GM12865 (cell line): Measurements from ENCODE around the gene NDUFB11.
"Not testable (repeated sequence)": the region's sequence is repeated elsewhere in the genome, so short reads cannot be mapped to it uniquely, and the experiment has no call there.

Experiments used
- DNase-seq: peaks from one replicate; pipeline ENCODE4 v3.0.0; 2010; ENCODE audit warnings: low read depth
- H3K4me3 ChIP-seq: 2 replicates; pipeline ENCODE4 v1.5.1; 2011; ENCODE audit warnings: mild to moderate bottlenecking, low read depth, low read length, control low read depth
- TF ChIP-seq, protein P1 (sequence below): IDR thresholded peaks from 2 replicates; pipeline ENCODE4 v1.5.1; 2011; ENCODE audit warnings: low read length, control low read depth, low read depth, inconsistent platforms; ENCODE audit not compliant: insufficient read depth; ENCODE audit errors: missing control alignments

NDUFB11 gene

DNA sequence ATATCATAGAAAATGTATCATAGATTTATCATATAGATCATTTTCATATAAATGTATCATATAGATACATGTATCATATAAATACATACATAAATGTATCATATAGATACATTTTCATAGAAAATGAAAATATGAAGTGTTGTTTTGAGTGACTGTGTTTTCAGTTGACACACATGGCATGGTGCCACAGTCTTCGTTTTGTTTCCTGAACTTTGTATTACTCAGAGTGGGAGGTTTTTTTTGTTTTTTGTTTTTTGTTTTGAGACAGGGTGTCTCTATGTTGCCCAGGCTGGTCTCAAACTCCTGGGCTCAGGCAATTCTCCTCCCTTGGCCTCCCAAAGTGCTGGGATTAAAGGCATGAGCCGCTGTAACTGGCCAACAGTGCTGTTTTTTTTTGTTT, 4.4 kb upstream of the NDUFB11 start:
- TF ChIP-seq, protein P1, sequence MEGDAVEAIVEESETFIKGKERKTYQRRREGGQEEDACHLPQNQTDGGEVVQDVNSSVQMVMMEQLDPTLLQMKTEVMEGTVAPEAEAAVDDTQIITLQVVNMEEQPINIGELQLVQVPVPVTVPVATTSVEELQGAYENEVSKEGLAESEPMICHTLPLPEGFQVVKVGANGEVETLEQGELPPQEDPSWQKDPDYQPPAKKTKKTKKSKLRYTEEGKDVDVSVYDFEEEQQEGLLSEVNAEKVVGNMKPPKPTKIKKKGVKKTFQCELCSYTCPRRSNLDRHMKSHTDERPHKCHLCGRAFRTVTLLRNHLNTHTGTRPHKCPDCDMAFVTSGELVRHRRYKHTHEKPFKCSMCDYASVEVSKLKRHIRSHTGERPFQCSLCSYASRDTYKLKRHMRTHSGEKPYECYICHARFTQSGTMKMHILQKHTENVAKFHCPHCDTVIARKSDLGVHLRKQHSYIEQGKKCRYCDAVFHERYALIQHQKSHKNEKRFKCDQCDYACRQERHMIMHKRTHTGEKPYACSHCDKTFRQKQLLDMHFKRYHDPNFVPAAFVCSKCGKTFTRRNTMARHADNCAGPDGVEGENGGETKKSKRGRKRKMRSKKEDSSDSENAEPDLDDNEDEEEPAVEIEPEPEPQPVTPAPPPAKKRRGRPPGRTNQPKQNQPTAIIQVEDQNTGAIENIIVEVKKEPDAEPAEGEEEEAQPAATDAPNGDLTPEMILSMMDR, result no peak
- DNase-seq, result no peak
- H3K4me3 ChIP-seq, result no peak overlapping the region

- peak overlapping the region; percentile 85 for H3K4me3 ChIP-seq
- TF ChIP-seq, protein P1, result no peak
- DNase-seq, result no peak
Observed at GRCh38 chrX:47146936-47147859, 2.7 kb upstream of the NDUFB11 start.

DNA sequence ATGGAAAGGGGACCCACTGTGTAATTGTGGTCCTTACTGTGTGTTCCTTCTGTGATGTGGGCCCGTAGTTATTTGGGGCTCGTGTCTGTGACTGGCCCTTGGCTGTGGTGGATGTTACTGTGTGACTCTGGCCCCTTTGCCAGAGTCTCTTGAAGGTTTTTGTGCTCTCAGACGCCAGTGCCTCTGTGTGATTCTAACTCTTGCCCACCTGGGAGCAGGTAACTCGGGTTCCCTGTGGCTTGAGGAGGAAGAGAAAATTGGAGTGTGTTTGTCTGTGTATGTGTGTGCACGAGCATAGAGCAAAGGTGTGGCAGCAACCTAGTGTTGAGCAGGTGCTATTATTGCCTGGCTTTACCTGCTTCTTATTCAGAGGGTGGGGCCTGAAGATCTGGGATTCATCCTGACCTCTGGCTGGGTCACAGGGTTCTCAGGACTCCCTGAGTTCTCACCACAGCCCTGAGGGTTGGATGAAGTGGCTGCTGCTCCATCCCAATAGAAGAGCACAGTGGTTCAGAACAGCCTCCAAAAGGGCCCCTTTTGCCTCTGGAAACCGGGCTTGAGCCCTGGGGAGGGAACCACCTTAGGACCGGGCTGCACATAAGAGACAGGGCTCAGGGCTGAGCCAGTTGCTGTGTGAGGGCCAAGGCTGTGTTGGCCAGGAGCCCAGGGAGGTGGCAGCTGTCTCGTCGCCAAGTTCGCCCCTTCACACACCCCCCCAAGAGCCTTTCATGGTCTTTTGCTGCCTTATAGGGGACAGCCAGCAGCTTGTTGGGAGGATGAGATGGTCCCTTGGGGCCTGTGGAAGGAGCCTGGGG, 1.8 kb upstream of the NDUFB11 start:
- peak overlapping the region; percentile 85 for H3K4me3 ChIP-seq
- TF ChIP-seq, protein P1, result no peak
- no peak for DNase-seq

GRCh38 chrX:47145395-47146120, 1.1 kb upstream of the NDUFB11 start:
- peak overlapping the region; percentile 85 for H3K4me3 ChIP-seq
- DNase-seq, result no peak
- TF ChIP-seq, protein P1, result no peak

GRCh38 chrX:47143894-47144625, 442 bp downstream of the NDUFB11 start:
- TF ChIP-seq, protein P1, result no peak
- peak overlapping the region; percentile 85 for H3K4me3 ChIP-seq
- DNase-seq, result peak; percentile 61

DNA sequence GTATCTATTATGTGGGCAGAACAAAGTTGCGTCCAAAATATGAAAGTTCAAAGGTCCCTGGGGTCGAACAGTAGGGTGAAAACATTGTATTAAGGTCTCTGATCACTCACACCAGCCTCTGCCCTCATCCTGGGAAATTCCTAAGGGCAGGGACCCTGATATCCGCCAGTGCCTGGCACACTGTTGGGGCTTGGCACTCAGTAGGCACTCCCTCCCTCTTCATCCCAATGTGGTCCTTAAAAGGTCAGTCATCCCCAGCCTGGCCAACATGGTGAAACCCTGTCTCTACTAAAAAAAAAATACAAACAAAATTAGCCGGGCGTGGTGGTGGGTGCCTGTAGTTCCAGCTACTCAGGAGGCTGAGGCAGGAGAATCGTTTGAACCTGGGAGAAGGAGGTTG, 6.3 kb downstream of the NDUFB11 start:
- TF ChIP-seq, protein P1, result no peak
- DNase-seq, result no peak
- H3K4me3 ChIP-seq, result no peak overlapping the region

- not testable (repeated sequence) for DNase-seq, H3K4me3 ChIP-seq
Observed at GRCh38 chrX:47135650-47136049, 8.9 kb downstream of the NDUFB11 start.
